Measurements from ENCODE around the gene G0S2.

The G0S2 gene, protein sequence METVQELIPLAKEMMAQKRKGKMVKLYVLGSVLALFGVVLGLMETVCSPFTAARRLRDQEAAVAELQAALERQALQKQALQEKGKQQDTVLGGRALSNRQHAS

DNA sequence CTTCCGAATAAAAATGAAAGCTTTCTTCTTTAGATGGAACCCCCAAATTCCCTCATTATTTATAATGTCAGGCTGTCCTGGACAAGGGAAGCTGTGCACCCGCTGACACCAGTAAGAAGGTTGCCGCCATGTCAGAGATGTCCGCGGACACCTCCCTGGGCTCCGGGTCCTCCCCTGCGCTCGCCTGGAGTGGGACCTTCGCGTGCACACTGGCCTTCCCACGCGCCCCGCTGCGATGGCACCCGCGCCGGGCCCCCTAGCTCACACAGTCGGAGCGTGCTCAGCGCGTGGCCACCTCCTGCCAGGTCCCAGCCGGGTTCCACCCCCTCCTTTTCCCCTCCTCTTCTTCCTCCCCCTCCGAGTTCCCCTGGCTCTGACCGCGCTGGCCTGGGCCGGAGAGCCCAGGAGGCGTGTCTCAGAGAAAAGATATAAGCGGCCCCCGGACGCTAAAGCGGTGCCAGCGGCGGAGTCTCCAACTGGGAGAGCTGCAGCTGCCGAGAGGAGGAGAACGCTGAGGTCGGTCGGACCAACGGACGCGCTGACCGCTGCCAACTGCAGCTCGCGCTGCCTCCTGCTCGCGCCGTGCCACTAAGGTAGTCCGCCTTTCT, at the start of gene G0S2:
Gene G0S2 (plus strand): TSS at position 456 of the 608 bp plus-strand sequence. CDS start 273 bp downstream, outside the sequence.
- DNase-seq: peak; percentile 66

DNA sequence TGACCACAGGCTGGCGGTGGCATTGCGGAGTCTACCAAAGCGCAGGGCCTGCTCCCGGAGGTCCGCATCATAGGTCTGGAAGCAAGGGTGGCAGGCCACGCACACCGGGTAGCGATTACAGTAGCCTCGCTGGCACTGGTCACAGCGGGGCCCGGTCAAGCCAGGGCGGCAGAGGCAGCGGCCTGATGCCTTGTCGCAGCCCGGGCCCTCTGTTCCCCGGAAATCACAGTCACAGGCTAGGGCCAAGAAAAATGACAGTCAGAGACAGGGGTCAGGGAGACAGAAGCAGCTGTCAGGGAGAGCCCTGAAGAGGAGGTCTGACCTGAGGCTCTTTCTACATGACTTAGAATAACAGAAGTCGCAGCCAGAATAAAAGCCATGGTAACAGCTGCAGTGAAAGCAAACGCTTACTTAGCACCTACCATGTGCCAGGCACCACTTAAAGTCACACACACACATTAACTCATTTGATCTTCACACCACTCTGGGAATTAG, 49.4 kb upstream of the G0S2 start:
- DNase-seq: no peak

DNA sequence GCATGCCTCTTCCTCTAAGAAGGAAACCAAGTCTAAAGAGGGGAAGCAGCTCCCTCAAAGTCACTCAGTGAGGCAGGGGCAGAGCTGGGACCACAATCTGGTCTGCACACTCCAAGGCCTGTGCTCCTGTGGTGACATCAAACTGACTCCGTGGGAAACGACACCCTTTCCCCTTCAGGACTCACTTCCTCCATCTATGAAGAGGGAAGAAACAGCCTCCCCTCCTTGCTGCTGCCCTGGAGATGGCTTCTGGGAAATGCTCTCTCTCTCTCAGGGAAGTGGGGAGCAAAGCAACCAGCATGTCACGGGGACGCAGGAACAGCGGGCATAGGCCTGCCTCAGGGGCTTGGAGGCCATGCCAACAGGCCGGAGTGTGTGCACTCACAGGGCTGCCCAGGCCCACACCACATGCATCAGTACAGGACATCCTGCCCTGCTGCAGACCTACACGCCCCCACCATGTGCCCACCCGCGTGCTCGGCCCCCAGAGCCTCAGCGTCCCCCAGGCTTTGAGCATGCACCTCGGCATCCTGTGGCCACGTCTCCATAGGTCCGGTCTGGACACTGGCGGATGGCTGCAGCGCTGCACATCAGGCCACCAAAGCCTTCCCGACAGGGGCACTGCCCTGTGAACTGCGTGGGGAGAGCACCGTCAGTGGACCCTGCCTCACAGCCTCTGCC, 48.7 kb upstream of the G0S2 start:
- no peak for DNase-seq

DNA sequence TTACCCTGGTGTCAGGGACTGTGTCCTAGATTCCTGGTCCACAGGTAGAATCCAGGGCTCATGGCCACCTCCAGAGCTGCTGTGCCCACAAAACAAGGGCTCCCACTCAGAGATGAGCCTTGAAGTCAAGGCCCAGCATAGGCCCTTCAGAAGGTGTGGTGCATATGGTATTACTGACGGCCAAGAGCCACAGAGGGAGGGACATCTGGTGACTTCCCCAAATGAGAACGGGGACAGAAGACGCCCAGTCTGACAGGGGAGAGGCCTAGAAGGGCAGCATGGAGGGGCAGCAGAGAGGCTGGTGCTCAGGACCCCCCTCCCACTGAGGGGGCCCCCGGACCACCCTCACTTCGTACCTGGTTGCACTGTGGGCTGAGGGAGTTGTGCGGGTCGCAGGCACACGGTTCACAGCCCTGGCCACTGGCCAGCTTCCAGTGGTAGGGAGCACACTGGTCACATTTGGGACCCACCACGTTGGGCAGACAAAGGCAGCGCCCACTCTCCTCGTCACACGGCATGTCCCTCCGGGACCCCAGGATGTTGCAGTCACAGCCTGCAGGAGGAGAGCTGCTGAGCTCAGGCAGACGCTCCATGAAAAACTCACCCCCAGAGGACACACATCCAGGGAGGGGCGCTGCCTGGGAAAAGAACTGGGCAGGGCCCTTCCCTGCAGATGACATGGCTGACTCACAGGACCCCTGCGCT, 48.0 kb upstream of the G0S2 start:
- DNase-seq: no peak

DNA sequence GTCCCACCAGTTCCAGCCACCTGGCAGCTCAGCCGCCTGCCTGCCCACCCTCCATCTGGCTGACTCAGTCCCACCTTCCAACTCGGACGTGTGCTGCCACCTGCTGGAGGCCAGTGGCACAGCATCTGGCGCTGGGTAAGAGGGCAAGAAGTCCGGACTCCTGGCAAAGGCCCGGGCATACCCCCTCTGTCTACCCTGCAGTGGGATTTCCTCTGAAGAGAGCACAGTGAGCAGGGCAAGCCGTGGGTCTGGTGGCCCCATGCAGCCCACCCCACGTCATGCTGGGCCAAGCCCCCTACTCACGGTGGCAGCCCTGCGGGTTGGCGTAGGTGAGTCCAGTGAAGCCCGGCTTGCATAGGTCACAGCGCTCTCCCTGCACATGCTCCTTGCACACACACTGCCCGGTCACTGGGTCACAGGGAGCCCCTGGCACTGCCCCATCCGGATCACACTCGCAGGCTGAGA, 47.4 kb upstream of the G0S2 start:
- DNase-seq: peak; percentile 87

DNA sequence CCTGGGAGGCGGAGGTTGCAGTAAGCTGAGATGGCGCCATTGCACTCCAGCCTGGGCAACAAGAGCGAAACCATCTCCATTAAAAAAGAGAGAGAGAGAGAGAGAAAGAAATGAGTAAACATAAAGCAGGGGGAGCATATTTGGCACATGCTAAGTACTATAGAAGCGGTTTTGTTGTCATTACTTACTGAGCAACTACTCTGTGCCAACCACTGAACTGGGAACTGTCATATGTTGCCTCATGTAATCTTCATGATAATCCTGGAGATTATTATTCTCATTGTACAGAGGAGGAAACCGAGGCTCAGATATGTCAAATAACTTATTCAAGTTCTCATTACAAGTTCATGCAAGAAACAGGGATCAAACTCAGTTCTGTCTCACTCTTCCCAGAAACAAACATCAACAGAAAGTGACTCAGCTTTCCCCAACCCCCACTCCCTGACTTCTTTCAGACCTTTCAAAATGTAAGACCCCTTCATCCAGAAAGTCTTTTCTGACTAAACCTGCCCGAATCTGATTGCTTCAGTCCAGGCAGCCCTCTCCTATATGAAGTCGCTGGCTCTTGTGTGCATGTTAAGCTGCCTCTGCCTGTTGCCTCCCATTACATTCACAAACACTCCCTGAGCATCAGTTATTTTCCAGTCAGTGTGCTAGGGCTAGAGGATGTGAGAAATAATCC, 46.5 kb upstream of the G0S2 start:
- DNase-seq: no peak

DNA sequence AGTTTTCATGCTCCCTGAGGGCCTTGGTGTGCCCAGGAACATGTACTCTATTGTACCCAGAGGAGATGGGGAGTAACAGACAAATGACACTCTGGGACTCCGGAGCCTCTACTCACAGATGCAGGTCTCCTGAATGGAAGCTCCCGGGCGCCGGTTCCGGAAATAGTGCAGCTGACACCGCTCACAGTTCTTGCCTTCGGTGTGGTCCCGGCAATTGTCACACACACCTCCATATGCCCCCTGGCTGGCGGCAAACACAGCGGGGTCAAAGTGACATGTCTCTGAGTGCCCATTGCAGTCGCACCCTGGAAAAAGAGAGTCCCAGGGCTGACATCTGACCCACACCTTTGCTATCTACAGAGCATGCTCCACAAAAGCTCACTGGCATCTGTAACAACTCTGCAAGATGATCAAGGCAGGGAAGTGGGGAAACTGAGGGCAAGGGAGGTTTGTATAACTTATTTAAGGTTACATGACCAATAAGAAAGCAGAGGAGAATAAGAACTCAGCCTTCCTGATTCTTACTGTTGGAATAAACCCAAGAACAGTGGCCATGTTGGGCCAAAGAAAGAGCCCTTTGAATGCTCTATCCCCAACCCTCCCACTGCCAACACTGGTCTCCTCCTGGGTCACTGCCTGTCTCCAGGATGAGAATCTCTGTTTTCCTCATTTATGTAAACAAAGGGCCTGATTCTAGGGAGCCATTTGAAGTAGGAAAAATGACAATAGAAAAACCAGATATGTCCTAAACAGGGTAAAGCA, 45.4 kb upstream of the G0S2 start:
- DNase-seq: no peak

DNA sequence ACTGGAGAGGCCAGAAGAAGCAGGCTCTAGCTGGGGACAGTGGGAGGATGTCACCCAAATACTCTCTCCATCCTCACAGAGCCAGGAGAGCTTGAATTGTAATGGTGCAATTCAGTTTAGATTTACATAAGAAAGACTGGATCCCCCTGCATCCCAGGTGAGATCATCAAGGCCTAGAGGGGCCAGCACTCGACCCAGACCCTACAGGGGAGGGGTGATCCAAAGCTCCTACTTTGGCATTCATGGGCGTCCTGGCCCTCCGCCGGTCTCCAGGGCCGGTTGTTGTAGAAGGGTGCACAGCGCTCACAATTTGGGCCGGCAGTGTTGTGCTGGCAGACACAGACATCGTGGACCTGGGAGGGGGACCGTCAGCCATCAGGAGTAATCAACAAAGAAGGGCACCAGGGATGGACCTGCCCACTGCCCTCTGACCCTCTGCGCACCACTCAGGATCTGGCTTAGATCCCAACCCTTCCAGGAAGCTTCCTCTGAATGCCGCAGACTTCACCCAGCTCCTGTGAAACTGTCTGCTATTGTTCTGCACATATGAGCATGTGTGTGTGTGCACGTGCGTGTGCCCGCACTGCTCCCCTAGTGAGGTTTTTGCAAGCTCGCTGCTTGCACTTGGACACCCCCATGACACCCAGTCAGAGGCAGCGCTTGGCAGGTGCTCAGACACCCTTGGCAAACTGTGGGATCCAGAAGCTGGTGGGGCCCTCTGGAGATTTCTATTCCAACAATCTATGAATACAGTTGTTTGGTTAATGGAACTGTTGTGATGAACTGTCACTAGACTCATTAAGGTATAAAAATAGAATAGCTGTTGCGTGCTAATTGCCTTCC, 44.6 kb upstream of the G0S2 start:
- DNase-seq: no peak

DNA sequence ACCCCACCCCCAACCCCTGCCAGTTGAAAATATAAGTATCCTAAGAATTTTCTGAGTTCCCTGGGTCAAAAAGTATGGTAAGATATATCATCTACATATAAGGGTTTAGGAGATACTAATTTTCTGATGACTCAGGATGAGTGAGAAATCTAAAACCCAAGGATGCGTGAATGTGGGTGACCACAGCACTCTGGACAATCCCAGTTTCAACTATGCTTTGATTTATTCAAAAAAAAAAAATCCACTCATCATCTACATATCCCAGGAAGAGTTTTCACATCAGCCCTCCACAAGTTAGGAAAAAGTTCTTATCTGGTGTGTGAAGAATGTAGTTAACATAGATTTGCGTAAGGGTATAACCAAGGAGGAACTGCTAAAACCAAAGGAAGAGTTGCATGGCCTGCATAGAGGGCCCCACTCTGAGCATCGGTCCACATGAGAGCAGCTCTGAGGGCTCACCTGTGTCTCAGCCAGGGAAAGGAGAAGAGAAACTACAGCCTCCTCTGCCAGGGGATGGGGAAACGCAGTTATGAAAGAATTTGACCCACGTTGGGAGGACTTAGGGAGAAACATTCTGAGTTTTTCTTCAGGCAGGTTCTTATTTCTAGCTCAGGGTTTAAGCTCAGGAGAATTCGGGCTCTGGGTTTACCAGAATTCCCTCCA, 41.7 kb upstream of the G0S2 start:
- no peak for DNase-seq

DNA sequence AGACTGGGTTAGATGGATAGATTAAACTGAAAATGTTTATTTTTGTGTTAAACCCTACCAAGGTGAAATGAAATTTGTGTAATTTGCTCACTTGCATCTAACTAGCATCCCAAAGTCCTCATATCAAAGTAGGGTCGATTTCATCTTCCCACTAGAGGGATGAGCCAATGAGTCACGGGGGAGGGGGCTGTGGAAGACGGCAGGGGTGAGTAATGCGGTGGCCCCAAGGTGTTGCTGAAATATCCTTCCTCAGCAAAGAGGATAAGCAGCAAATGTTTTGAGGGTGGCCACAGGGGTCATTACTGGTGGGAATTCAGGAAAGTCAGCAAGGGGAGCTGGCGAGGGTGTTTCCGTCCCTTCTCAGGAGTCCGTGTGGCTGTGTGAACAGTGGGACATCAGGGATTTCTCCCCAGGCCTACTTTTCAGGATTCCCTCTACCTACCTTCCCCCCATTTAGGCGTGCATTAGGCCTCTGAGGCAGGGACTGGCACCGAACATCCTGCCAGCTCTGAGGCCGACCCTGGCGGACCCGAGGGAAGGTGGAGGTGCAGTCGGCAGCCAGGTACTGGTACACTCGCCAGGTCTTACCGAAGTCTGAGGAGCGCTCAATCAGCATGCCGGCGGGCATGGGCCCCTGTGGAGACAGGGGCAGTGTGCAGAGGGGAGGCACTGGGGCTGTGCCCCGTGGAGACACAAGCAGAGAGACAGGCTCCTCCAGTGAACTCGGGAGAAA, 41.0 kb upstream of the G0S2 start:
- DNase-seq: no peak

DNA sequence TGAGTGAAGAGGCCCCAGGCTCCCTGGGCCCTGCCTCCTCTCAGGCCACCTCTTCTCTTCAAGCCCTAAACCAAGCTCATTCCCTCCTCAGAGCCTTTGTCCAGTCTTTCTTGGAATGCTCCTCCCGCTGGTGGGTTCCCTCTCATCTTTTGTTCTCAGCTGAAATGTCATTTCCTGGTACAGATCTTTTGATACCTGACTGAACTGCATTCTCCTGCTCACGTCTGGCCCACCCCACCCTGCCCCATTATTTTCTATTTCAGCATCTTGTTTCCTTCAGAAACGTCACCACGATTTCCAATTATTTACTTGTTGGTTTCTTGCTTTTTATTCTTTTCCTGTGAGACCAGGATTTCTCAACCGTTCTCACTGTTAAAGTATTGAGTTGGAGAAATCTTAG, 39.4 kb upstream of the G0S2 start:
- DNase-seq: no peak

DNA sequence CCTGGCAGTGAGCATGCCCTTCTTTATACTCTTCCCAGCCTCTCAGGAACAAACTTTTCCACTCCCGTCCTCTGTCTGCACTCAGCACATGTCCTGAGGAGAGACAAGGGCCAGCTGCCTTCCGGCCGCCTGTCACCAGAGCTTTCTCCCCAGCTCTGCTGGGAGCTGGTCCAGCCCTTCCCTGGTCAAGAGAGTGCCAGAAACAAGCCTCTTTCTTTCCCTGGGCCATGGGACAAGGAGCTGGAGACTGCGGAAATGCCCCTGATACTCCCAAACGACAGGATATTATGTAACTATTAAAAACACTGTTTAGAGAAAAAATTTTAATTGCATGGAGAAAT, 33.4 kb upstream of the G0S2 start:
- DNase-seq: no peak

DNA sequence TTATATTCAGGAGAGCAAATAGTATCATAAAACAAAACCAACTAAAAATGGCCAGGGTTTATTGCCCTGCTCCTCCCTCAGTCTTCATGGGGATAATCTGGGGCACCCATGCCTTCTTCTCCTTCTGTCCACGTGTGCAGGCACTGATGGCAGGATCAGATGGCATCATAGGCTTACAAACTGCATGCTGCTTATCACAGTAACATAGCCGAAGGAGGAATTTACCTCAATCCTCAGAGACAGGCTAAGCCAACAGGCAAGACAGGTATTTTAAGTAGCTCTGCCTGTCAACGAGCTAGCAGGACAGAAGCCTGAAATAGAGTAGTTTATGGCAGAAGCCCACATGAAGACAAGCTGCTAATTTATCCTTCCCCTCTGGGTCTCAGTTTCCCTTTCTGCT, 32.4 kb upstream of the G0S2 start:
- DNase-seq: no peak

DNA sequence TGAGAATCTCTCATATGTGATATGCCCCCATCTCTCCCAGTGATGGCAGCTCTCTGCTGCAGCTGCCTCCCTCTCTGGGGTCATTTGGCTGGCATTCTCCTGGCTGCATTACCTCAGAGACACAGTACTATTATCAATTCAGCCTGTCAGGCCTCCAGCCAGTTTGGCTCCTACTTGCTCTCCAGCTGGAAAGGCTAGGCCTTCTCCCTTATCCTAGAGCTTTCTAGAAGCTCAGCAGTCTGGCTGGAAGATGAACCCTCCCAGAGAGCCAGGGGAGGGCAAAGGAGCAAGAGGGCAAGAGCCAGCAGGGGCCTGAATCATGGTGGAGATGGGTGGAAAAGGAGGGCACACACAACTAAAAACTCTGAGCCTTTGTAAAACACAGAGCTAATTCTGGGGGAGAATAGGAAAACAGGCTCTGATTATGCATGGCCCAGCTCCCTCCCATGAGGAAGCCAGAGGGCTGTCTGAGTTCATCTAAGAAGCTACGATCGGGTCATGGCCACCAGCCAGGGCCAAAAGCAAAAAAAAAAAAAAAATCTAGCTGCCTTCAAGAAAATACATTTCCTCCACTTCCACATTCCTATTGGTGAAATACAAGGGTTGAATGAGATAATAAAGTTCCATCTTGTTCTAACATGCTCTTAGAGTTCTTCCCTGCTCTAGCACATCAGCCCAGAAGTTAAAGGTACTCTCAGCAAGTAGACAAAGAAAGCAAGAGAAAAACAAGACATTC, 31.8 kb upstream of the G0S2 start:
- DNase-seq: no peak

DNA sequence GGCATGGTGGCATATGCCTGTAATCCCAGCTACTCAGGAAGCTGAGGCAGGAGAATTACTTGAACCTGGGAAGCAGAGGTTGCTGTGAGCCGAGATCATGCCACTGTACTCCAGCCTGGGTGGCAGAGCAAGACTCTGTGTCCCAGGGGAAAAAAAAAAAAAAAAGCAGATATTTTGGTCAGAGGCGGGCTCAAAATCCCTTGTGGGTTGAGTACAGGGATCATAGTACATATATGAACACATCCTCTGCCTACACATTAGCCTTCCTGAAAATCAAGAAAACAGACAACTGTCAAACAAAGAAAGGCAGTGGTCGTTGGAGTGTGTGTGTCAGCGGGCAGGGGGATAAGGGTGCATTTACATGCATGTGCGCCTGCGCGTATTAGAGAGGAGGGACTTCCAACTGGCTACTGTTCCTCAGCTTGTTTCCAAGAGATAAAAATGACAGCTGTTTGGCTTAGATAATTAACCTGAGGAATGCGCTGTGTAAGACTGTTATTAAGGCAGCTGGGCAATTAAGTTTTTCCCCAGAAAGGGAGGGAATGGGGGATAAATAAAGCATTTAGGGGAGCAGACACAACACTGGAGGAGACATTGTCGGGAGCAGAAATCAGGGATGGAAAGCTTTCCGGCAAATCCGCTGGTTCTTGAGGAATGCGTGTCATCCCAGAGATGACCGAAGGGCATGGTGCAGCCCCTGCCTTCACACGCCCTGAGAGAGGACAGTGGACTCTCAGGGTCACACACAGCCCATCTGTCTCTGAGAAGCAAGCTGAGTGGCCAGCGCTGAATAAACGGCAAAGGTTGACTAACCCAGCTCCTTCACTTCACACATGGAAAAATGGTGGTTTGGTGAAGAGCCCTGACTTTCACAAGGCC, 29.4 kb upstream of the G0S2 start:
- no peak for DNase-seq

DNA sequence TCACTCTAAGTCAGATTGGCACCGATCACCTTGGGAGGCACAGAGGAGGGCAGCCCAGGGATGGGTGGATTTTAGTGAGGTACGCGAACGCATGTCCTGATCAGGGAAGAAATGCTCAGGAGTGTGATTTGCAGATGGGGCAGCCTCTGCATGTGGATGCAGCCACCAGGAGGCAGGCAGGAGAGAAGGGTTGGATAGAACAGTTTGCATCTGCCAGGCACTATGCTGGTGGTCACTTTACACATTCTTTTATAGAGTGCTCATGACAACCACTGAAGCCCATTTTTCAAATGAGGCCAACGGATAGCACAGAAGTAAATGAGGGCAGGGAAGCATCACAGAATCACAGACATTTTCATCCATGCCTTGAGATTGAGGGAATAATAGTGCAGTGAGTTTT, 28.7 kb upstream of the G0S2 start:
- DNase-seq: no peak

DNA sequence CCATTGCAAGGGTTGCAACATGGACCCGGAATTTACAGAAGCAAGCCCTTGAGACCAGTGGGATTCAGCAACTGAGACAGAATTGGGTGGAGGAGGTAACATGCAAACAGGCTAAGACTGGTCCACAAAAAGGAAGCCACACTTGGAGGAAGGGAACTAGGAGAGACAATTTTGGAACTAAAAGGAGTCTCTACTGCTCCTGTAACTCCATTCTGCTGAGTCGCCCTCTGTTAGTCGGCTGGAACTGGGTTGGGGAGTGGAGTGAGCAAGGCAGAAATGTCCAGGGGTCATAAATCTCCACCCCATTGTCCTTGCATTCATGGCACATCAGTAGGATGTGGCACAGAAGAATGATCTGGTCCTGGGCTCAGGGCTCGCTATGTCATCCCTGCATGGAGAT, 28.1 kb upstream of the G0S2 start:
- no peak for DNase-seq

DNA sequence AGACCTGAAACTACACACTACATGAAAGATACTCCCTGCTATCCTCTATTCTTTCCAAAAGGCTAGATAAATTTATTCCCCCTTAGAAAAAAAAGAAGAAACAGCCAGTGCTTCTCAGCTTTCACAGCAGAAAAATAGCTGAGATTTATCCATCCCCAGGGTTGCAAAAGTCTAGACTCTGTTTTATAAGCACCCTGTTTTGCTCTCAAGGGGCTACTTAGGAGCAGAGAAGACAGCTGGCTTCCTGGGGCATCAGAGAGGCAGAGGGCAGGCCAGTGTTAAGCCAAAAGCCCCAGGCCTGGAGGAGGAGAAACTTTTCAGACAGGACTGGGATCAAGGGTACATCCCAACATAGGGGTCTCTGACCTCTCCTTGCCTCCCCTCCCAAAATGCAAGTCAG, 26.9 kb upstream of the G0S2 start:
- no peak for DNase-seq
